Right lobe of liver (tissue), 6 donors: Measurements from ENCODE around the gene PCED1B. TPM values are rescaled to one million over a fixed set of nuclear protein-coding genes. Genes with fewer than 3 reads are reported as not detected.

Source experiments
- ATAC-seq, 4 donors: fragments of 200-7000 bp; cut with Tn5 transposase; one replicate each; pipeline ENCODE4 v1.9.1; 2020; ENCODE audit warnings: mild to moderate bottlenecking in 4 of 4, moderate library complexity in 4 of 4
- DNase-seq, 3 donors: peaks; one replicate each; pipeline ENCODE4 v3.0.0-alpha.2; 2020
- H3K27ac ChIP-seq, 3 donors: fragments of 200-600 bp; one replicate each; pipeline ENCODE4 v1.8.0; 2022
- H3K27me3 ChIP-seq, 2 donors: fragments of 200-600 bp; one replicate each; pipeline ENCODE4 v1.8.0; 2022
- H3K36me3 ChIP-seq, 4 donors: fragments of 200-600 bp; sonication (generic) in 1 of 4; one replicate each; pipeline versions ENCODE4 v1.5.1 to v1.8.0; 2017 to 2022; ENCODE audit warnings: control low read depth in 1 of 4
- H3K4me1 ChIP-seq, 4 donors: fragments of 200-600 bp; sonication (generic) in 1 of 4; one replicate each; pipeline versions ENCODE4 v1.5.1 to v1.8.0; 2017 to 2022; ENCODE audit warnings: control low read depth in 1 of 4
- H3K4me3 ChIP-seq, 3 donors: fragments of 200-600 bp; one replicate each; pipeline ENCODE4 v1.8.0; 2022
- H3K9me3 ChIP-seq, 4 donors: fragments of 200-600 bp; sonication (generic) in 1 of 4; one replicate each; pipeline versions ENCODE4 v1.5.1 to v1.8.0; 2017 to 2022; ENCODE audit warnings: control low read depth in 1 of 4
- CTCF ChIP-seq, 4 donors: fragments of 200-600 bp in 3 of 4; fragments of 450-650 bp in 1 of 4; IDR thresholded peaks; one replicate each; pipeline versions ENCODE4 v1.5.1 to v1.8.0; 2016 to 2022; ENCODE audit warnings: antibody characterized with exemption in 4 of 4, mild to moderate bottlenecking in 2 of 4
- POLR2A ChIP-seq: fragments of 450-650 bp; IDR thresholded peaks from one replicate; pipeline ENCODE4 v1.6.1; 2017; ENCODE audit warnings: antibody characterized with exemption, mild to moderate bottlenecking
- WGBS: methylation state at CpG from one replicate; pipeline ENCODE4 v1.1.6; 2018; ENCODE audit warnings: low coverage, low lambda C conversion rate; ENCODE audit not compliant: insufficient coverage; ENCODE audit errors: missing lambda C conversion rate; 5-methylcytosine and 5-hydroxymethylcytosine counted together
- intact Hi-C, 2 donors: fragments of 100-400 bp; cut with DNase I; formaldehyde crosslinking; loops; one replicate each; pipeline versions ENCODE4 v1.11.2 to v1.14.1; 2022
- total RNA-seq, 6 experiments: library from RNA; depleted of rRNA in 2 of 6; stranded (reverse); fragments of >200 nt in 2 of 6; fragmentation: NEBNext Ultra II Directional in 3 of 6; extraction: Animal tissue kit (Norgen Biotek cat#: 25700) in 3 of 6; gene quantifications; one replicate each; pipeline versions ENCODE4 v1.1.0 to v1.2.4, GENCODE V29; 2016 to 2023
- donor health status: DM: no; HTN: yes; CAD: no.
- donor health status: DM: no; HTN: no; CAD: no.
- donor health status: DM: no; HTN: no; CAD: no.
- donor health status: DM: no; HTN: yes; CAD: no.
- donor health status: DM: no; HTN: yes; CAD: no.

PCED1B gene
- total RNA-seq, 6 experiments from 2014 or later, result 0.62 to 3.0 (median 1.1) TPM

DNA sequence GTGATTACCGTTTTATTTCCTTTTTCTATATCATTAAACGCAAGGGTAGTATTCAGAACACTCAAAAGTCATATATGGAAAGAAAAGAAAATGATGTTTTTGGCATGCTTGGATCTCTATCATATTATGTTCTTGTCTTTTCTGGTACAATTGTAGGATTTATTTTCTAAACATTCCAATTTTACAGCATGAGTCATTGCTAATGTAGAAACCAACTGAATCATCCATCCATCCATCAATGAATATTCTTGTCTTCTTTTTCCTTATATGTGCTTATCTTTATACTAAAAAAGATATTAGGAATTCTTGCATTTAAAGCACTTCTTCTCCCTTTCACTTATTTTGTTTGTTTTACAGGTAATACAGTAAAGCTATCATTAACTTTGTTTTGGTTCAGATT is 20.7 kb downstream of the PCED1B start:
- no peak for ATAC-seq
- intact Hi-C loops, result no loop called here
- Histone ChIP-seq H3K4me1 (no peaks in the 10 kb centered on the region), H3K36me3 (no peaks in the 10 kb centered on the region), H3K27me3 (no peaks in the 10 kb centered on the region), H3K9me3 (no peaks in the 10 kb centered on the region), H3K27ac (no peak overlapping the region), H3K4me3 (no peak overlapping the region)
- 100% methylated on average over 2 of the region's 2 CpGs for WGBS
- TF ChIP-seq CTCF (IDR thresholded peaks at IDR 0.05) (no peak), POLR2A (no peak)
- DNase-seq, result no peak

GRCh38 chr12:47102406-47102805 is 23.0 kb downstream of the PCED1B start:
- H3K27me3 ChIP-seq, result no peaks in the 10 kb centered on the region
- ATAC-seq (no peak), DNase-seq (no peak)
- H3K9me3 ChIP-seq, result no peaks in the 10 kb centered on the region
- H3K36me3 ChIP-seq, result no peaks in the 10 kb centered on the region
- 85% methylated on average over 4 of the region's 4 CpGs for WGBS
- intact Hi-C loops, result no loop called here
- no peak overlapping the region for H3K4me3 ChIP-seq
- TF ChIP-seq POLR2A, result no peak
- TF ChIP-seq CTCF (IDR thresholded peaks at IDR 0.05), result no peak
- no peaks in the 10 kb centered on the region for H3K4me1 ChIP-seq
- no peak overlapping the region for H3K27ac ChIP-seq

DNA sequence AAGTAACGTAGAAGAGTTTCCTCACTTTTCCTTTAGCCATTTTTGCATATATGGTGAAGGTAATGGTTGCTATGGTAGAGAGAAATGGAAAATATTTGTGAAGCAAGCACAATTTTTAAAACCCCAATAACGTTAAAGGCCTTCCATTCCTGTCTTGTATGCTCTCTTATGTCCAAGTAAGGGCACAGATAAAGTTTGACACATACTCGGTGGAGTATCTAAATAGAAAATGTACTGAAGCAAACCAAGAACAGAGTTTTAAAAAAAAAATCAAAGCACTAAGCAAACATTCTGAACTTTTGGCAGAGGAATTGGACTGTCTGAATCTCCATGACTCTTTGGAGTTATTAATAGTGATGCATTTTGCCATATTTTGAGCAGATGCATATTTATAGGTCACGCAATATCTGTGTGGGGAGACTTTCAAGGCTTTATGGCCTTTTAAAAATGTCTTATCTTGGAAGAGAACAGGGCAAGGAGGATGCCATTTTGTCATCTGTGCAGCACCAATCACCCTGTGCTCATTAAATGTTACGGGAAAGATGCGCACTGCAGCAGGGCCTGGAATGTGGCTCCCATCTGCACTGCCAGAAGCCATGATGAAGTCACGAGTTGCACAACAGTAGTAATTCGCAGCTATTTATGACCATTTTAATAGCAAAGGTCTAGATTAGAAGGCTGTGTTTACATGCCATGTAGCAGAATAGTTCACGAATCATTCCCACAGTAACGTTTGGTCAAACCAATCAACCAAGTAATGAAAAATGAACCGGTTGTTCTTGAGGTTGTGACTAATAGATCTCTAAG is 23.6 kb downstream of the PCED1B start:
- 68% methylated on average over 8 of the region's 11 CpGs for WGBS
- no peaks in the 10 kb centered on the region for H3K27me3 ChIP-seq
- ATAC-seq (peak in 3 of 4 donors; percentile 42 to 59 (median 42)), DNase-seq (no peak)
- no peak overlapping the region for H3K27ac ChIP-seq
- no peaks in the 10 kb centered on the region for H3K9me3 ChIP-seq
- intact Hi-C loops, result no loop called here
- H3K4me1 ChIP-seq, result no peaks in the 10 kb centered on the region
- TF ChIP-seq POLR2A (no peak), CTCF (IDR thresholded peaks at IDR 0.05) (no peak)
- H3K4me3 ChIP-seq, result no peak overlapping the region
- H3K36me3 ChIP-seq, result no peaks in the 10 kb centered on the region

GRCh38 chr12:47105914-47106674 is 26.7 kb downstream of the PCED1B start:
- TF ChIP-seq CTCF (IDR thresholded peaks at IDR 0.05) (no peak), POLR2A (no peak)
- DNase-seq, result peak in 2 of 3 donors; percentile 39 to 55
- Histone ChIP-seq H3K36me3 (no peaks in the 10 kb centered on the region), H3K9me3 (no peaks in the 10 kb centered on the region), H3K27me3 (no peaks in the 10 kb centered on the region), H3K27ac (no peak overlapping the region), H3K4me3 (no peak overlapping the region), H3K4me1 (no peaks in the 10 kb centered on the region)
- intact Hi-C loops, result no loop called here
- 64% methylated on average over 6 of the region's 10 CpGs for WGBS
- peak in 3 of 4 donors; percentile 40 to 72 (median 59) for ATAC-seq
